Measurements from ENCODE around the gene CD81. TPM values are rescaled to one million over a fixed set of nuclear protein-coding genes. Genes with fewer than 3 reads are reported as not detected.

CD81 gene
- total and polyA plus RNA-seq, 10 of the 15 experiments (the other 5 are each of a cell fraction or from before 2014, with no cell fraction given), result 2.0 to 145 (median 57.2) TPM

GRCh38 chr11:2343502-2343901, 33.6 kb upstream of the CD81 start (continued):
- no peak for TF ChIP-seq CTCF (IDR thresholded peaks at IDR 0.05 in 2 of 3, conservative IDR thresholded peaks at IDR 0.05 in 1 of 3; ENCODE audit: control insufficient read depth in 2 of 3, extremely low read depth in 1 of 3, insufficient read depth in 1 of 3, low read depth in 3 of 3, low read length in 3 of 3)
- TF ChIP-seq ZBTB11 (CRISPR knock-in tag; IDR thresholded peaks at IDR 0.05), result no peak

- Histone ChIP-seq H3K9me3 (replicated peaks; ENCODE audit: control insufficient read depth, insufficient read depth, low read length) (no peaks in the 10 kb centered on the region; the same call in 2 of the 3 replicates), H2AFZ (ENCODE audit: control insufficient read depth, low read depth, low read length) (no peak overlapping the region), H3K27me3 (replicated peaks in 1 of 2; ENCODE audit: control insufficient read depth in 2 of 2, insufficient read depth in 2 of 2, low read length in 1 of 2) (no peaks in the 10 kb centered on the region), H3K79me2 (ENCODE audit: control insufficient read depth, insufficient read depth, low read length) (no peaks in the 10 kb centered on the region), H3K4me1 (ENCODE audit: control insufficient read depth, insufficient read depth, low read length) (no peaks in the 10 kb centered on the region), H3K27ac (ENCODE audit: control insufficient read depth, insufficient read depth) (no peak overlapping the region), H3K4me3 (no peak overlapping the region), H3K9ac (ENCODE audit: control insufficient read depth, insufficient read depth, low read length) (no peak overlapping the region), H3K36me3 (ENCODE audit: control insufficient read depth in 2 of 2, insufficient read depth in 2 of 2, low read length in 1 of 2) (no peaks in the 10 kb centered on the region), H3K4me2 (ENCODE audit: control insufficient read depth, insufficient read depth) (no peak overlapping the region), H4K20me1 (ENCODE audit: control insufficient read depth, insufficient read depth) (no peaks in the 10 kb centered on the region)
- ATAC-seq (no peak), FAIRE-seq (no peak), DNase-seq (ENCODE audit: low read depth, low spot score) (no peak)
- POLR2A ChIA-PET, result no interaction called here
- in situ Hi-C loops (cut with MboI), result no loop called here
- CTCF ChIA-PET, result no interaction called here
- RAD21 ChIA-PET (ENCODE audit: unreplicated experiment), result no interaction called here
- 30% methylated on average over 2 of the region's 2 CpGs for WGBS (ENCODE audit: insufficient coverage, insufficient replicate concordance, low lambda C conversion rate, missing lambda C conversion rate)
- no TSS peak for BruUV-seq (replicated peaks)
- intact Hi-C loops (cut with micrococcal nuclease; ENCODE audit: unreplicated experiment), result no loop called here
- SMC1A ChIA-PET (ENCODE audit: uncharacterized antibody, unreplicated experiment), result interaction anchor here (0.6 kb wide), 1 partner anchor 725 kb away, joined by 3 read pairs; no protein-coding TSS in a partner anchor
- TF ChIP-seq MTA3 (IDR thresholded peaks at IDR 0.05; ENCODE audit: borderline replicate concordance, low read length) (no peak), CREM (IDR thresholded peaks at IDR 0.05; ENCODE audit: low read depth) (no peak), CEBPB (IDR thresholded peaks at IDR 0.05; ENCODE audit: borderline replicate concordance in 1 of 2, low read depth in 2 of 2, low read length in 2 of 2) (no peak), MYC (IDR thresholded peaks at IDR 0.05; ENCODE audit: insufficient read depth, insufficient read length, insufficient replicate concordance, low read length, severe bottlenecking) (no peak), CUX1 (IDR thresholded peaks at IDR 0.05; ENCODE audit: insufficient replicate concordance, low read depth, low read length) (no peak), SRF (IDR thresholded peaks at IDR 0.05; ENCODE audit: low read depth in 2 of 2, low read length in 2 of 2) (no peak), NRF1 (conservative IDR thresholded peaks at IDR 0.05; ENCODE audit: low read depth, low read length) (no peak), YBX1 (IDR thresholded peaks at IDR 0.05) (no peak), PAX5 (IDR thresholded peaks at IDR 0.05; ENCODE audit: borderline replicate concordance, low read depth, low read length) (no peak), TBL1XR1 (IDR thresholded peaks at IDR 0.05; ENCODE audit: low read depth, low read length) (no peak)
Observed at GRCh38 chr11:2345050-2345449, 32.1 kb upstream of the CD81 start.

All from GM12878 (cell line).